AG10803 (cell line): ENCODE data around the gene SLC22A25.

Experiments used
- DNase-seq: peaks from one replicate; pipeline ENCODE4 v3.0.0; 2010; ENCODE audit warnings: low read depth
- H3K4me3 ChIP-seq: 2 replicates; pipeline ENCODE4 v1.5.1; 2011; ENCODE audit warnings: mild to moderate bottlenecking, low read length, control low read depth
- CTCF ChIP-seq: conservative IDR thresholded peaks from 2 replicates; pipeline ENCODE4 v1.5.1; 2011; ENCODE audit warnings: mild to moderate bottlenecking, low read length, control low read depth, inconsistent platforms

Gene SLC22A25

DNA sequence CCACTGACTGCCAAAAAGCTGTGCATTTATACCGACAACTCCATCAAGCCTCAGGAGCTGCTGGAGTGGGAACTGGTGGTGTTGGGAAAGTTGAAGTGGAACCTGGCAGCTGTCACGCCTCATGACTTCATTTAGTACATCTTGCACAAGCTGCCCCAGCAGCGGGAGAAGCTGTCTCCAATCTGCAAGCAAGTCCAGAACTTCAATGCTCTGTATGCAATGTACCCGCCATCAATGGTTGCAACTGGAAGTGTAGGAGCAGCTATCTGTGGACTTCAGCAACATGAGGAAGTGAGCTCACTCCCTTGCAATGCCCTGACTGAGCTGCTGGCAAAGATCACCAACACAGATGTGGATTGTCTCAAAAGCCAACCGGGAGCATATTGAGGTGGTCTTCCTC lies at the start of gene SLC22A25:
TSS of gene SLC22A25 (minus strand) at position 67 of the 400 bp plus-strand sequence. CDS start 13,947 bp downstream, outside the sequence.
- DNase-seq = peak; percentile 10
- TF ChIP-seq CTCF = no peak
- no peak within 1 kb of the TSS for H3K4me3 ChIP-seq

- DNase-seq = no peak
- no peak overlapping the region for H3K4me3 ChIP-seq
- no peak for TF ChIP-seq CTCF
Measured at GRCh38 chr11:63290285-63290684, 46.9 kb upstream of the SLC22A25 start.

GRCh38 chr11:63289658-63290057 lies 46.3 kb upstream of the SLC22A25 start:
- no peak overlapping the region for H3K4me3 ChIP-seq
- no peak for DNase-seq
- TF ChIP-seq CTCF = no peak

GRCh38 chr11:63282579-63282978 lies 39.2 kb upstream of the SLC22A25 start:
- DNase-seq = no peak
- TF ChIP-seq CTCF = no peak
- no peak overlapping the region for H3K4me3 ChIP-seq

GRCh38 chr11:63280920-63281319 lies 37.5 kb upstream of the SLC22A25 start:
- H3K4me3 ChIP-seq = no peak overlapping the region
- no peak for TF ChIP-seq CTCF
- DNase-seq = no peak

DNA sequence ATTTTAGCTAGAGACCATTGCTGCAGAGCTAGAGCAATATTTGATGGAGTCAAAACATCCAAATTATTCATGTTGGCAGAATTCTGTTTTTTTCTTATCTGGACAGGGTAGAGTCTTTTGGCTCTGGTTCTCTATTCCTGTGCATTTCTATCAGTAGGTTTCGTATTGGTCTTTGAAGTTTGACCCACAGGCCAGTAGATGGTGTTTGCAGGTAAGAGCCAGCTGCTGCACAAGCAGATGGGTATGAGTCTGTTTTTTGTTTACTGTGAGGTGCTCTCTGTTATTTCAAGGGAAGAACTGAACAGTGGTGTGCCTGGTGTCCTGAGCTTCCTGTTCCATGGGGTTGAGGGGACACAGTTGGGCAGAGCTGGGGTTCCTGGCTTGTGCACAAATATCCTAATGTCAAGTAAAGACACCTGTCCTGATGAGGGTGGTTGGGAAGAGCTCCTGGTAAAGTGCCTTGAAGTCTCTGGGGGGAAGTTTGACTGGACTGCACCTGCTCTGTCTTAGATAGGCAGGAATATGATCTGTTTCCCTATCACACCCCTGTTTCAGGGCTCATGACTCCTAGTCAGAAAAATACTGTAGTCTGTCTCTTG lies 34.0 kb upstream of the SLC22A25 start:
- no peak for TF ChIP-seq CTCF
- no peak for DNase-seq
- no peak overlapping the region for H3K4me3 ChIP-seq

DNA sequence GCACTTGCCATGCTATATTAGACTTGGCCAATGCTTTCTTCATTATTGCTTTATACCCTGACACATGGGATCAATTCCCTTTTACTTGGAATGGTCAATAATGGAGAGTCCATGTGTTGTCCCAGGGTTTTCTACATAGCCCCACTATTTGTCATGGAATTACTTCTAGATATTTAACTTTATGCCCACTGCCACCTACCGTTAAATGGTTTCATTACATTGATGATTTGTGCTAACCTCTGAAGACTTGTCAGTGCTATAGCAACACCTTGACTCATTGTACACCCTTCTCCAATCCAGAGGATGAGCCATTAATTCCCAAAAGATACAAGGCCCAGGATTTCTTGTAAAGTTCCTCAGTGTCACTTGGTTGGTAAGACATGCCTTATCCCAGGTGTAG lies 31.4 kb upstream of the SLC22A25 start:
- TF ChIP-seq CTCF = no peak
- no peak overlapping the region for H3K4me3 ChIP-seq
- DNase-seq = no peak
